KG1 (cell line): Measurements from ENCODE around the gene KATNAL1.

Experiments used
- DNase-seq: peaks from one replicate; lab custom pipeline; 2025; lab: John Stamatoyannopoulos, UW

KATNAL1 gene

DNA sequence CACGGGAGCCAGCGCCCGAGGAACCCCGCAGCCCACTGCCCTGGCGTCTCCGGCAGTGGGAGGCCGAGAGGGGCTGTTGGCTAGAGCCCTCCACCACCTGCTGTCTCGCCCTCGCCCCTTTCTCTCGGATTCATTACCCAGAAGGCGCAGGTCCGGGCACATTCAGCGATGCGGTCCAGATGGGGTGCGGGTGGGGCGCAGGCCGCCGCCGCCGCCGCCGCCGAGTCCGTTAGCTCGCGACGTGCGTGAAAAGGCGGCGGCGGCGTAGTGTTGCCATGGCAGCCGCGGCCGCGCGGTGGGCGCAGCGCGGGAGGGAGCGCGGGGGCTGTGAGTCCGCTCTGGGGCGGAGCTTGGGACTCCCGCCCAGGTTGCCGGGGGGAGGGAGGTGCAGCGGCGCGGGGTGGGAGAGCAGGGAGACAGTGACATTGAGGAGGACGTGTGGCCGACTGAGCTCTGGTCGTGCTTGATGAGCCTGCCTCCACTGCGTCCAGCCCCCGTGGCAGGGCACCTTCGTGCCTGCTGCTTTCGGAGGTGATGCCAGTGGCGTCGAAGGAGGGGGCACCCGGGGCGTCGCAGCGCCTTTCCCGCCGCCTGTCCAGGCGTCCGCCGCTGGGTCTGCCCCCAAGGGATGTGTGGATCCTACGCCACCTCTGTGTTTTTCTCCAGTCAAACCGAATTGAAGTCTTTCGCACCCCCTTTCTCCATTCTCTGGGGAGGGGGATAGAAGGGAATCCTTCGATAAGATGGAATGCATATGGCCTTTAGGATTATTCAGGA lies at the start of gene KATNAL1:
Gene KATNAL1, minus strand, starts transcription at position 358 of the 777 bp plus-strand sequence. CDS start 23,774 bp downstream, outside the sequence.
- peak; percentile 77 for DNase-seq

DNA sequence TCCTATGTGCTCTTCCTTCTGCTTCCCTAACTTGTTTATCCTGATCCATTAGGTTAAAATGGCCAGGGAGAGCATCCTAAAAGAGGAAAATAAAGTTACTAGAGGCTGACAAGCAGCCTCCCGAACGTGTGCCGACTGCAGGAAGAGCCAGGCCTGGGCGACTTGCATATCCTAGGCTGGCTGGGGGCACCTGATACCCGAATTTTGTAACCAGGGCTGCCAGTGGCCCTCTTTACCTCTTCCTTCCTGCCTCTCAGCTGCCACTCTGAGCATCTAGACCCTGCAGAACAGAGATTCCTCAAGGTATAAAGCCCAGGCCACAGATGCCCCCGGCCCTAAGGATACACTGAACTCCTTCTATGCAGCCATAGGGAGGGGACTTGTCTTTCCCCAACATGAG lies 48.5 kb upstream of the KATNAL1 start:
- no peak for DNase-seq

DNA sequence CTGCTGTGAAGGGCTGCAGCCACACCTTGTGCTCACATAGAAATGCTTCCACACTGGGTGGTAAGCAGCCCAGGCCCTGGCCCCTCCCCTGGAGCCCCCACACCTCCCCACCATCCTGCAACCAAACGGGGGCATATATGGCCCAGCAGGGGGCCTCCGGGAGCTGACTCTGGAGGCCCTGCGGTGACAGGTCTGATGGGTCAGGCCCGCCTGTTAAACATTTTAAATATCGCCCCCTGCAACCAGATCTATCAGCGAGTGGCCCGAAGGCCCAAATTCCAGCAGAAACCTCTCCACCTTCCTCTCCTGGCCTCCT lies 48.0 kb upstream of the KATNAL1 start:
- DNase-seq, result no peak

DNA sequence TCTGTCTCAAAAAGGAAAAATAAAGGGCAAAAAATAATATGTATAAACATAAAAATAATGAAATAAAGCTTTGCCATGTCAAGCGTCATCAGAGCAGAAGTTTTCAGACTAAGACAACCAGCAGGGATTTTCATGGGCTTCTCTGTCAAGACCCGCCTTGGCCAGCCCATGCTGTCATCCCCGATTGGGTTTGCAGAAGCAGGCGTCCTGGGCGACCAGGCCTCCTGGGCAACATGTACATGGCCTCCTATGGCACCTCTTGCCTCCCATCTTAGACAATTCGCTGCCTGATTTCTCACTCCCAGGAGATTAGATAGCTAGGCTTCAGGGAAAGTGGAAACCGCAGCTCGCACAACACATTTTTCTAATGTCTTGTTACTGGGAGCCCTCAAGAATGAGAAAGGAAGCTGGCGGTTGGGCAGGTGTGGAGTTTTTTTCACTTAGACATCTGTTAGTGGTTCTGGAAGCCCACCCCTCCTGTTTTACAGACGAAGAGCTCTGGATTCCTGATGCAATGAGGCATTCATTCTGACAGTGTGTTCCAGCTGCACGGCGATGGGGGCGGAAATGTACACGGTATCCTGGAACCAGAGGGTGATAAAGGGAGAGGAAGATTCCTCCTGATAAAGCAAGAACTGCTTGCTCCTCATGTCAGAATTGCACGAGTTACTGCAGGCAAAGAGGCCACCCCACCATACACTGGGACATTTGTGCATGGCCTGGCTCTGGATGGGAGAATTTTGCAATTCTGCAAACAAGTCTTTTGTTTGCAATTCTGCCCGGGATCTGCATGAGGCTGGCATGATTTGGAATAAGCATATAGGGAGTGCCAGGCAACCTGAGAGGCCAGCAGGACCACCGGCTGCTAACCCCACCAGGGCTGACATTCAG lies 47.4 kb upstream of the KATNAL1 start:
- DNase-seq, result no peak

DNA sequence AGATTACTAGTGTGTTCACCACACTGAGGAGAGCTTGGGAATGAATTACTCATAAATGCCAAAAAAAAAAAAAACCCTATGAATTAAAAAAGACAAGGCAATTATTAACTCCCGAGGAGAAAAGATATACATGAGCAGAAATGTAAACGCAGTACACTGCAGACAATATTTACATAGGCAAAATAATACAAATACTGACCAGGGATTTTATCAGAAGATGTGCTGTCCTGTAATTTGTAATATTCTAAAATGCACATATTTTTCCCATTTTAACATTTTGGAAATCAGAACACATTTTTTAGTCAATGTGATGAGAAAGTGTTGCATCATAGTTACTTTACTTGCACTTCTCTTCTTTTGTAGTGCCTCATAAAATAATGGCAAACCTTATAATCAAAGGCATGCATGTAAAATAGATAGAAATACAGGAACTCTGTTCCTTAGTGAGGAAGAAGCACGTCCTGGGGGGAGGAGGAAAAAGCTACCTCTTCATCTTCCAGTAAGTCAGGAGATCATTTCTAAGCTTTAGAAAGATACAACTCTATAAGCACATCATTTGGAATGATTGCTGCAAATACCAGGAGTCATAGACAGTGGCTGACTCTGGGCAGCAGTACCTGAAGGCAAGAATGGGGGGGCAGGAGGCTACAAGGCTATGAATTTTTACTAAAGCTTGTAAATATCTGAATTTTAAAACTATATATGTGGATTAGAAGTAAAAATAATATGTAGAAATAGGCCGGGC lies 46.3 kb upstream of the KATNAL1 start:
- DNase-seq, result no peak

DNA sequence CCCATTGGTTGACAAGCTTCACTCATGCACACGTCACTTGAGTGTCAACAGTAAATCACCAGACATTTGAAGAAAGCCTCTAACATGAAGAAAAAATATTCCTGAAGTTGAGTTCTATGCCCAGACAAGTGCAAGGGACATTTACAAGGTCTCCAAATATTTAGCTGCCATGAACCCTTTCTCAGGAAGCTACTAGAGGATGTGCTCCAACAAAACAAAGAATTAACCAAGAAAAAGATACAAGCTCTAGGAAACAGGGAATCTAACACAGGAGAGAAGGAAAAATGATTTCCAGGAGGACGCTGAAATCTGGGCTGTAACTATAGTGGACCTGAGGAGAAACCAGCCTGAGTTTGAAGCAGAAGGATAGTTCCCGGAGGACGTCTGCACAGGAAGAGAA lies 45.7 kb upstream of the KATNAL1 start:
- no peak for DNase-seq

DNA sequence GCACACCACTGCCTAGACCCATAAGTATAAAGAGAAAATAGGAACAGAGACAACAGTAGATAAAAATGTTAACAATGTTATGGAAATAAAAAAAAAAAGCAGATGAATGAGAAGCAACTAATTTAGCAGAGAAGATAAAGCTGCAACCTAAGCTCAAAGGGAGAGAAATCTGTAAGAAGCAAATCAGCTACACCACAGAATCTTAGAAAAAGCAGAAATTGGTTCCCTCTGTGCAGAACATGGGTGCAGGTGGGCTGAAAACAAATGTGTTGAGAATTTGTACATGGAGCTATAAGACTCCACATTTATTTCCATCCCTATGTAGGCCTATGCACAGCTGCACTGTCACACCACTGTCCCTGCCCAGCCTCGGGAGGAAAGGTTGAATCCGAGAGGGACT lies 44.8 kb upstream of the KATNAL1 start:
- no peak for DNase-seq

DNA sequence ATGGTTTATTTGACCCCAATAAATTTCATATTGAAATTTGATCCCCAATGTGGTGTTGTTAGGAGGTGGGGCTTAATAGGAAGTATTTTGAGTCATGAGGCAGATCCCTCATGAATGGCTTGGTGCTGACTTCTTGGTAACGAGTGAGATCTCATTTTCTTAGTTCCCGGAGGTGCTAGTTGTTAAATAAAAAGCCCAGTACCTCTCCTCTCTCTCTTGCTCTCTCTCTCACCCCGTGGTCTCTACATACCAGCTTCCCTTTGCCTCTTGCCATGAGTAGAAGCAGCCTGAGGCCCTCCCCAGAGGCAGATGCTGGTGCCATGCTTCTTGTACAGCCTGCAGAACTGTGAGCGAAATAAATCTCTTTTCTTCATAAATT lies 39.4 kb upstream of the KATNAL1 start:
- no peak for DNase-seq

DNA sequence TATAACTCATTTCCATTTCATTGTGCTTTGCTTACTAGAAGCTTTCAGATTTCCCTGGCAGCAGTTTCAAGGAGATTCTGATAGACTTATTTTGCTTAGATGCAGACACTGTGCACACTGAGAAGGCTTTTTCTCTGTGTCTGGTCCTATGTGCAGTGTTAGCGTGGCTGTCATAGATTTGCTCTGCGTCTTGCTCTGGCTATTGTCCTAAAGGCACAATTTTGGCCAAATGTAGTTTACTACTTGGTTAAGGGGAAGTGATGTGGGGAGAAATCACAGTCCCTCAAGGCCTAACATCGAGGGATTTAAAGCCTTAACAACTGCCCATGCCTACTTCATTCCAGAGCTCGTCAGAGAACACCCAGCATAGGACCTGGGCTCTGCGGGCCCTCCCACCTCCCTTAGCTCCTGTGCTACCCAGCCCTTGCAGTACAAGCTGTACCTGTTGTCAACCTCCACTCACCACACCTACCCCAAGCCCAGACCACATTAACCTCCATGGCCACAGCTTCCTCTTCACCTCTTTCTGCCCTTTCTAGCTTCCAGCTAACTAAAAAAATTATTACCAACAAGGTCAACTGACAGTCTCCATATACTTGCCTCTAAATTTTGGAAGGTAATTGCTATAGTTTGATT lies 38.9 kb upstream of the KATNAL1 start:
- peak; percentile 34 for DNase-seq

DNA sequence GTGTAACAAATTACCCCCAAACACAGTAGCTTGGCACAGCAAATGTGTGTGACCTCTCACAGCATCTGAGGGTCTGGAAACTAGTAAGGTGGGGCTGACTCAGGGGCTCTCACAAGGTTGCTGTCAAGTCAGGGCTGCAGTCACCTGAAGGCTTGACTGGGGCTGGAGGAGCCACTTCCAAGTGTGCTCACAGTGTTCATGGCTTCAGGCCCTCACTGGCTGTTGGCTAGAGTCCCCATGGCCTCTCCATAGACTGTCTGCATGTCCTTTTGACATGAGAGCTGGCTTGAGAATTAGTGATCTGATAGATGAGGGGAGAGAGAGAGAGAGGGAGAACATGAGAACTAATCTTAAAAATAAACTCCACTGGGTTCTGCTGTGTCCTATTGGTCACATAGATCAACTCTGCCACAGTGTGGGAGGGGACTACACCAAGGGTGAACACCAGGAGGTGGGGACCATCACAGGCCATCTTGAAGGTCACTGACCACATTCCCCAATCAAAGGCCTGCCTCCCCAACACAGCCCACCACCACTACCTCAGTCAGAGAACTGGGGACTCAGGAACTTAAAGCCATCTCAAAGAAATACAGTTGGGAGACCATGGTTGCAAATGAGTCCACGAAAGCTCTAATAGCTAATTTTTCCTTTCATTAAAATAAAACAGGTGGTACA lies 38.2 kb upstream of the KATNAL1 start:
- DNase-seq, result no peak

DNA sequence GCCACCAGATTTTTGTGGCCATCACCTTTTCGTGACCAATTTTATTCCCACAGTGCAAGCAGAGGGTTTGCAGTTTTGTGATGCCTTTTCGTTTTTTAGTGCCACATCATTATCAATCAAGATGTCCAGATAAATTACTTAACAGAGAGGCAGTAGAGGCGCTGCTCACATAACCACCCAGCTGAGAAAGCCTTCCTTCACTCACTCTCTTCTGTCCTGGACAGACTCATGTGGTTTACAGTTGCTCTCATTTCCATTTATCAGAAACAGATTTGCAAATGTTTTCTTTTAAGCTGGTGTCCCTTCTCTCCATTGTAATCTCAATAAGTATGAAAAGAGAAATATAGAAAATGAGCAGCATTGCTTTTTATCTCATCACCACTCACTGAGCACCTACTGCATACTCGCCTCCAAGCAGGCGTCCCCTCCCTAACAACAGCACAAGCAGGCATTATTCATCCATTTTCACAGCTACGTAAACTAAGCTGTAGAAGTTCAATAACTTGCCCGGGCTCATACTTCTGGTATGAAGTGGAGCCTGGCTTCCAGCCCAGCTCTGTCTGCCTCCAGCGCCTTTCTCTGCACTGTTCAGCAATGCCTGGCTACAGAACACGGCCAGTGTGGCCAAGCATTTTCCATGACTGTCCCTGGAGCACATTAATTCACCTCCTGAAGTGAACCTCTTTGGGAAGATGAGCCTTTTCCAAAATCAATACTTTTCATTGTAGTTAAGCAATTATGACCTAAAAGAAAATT lies 34.6 kb upstream of the KATNAL1 start:
- DNase-seq, result no peak

DNA sequence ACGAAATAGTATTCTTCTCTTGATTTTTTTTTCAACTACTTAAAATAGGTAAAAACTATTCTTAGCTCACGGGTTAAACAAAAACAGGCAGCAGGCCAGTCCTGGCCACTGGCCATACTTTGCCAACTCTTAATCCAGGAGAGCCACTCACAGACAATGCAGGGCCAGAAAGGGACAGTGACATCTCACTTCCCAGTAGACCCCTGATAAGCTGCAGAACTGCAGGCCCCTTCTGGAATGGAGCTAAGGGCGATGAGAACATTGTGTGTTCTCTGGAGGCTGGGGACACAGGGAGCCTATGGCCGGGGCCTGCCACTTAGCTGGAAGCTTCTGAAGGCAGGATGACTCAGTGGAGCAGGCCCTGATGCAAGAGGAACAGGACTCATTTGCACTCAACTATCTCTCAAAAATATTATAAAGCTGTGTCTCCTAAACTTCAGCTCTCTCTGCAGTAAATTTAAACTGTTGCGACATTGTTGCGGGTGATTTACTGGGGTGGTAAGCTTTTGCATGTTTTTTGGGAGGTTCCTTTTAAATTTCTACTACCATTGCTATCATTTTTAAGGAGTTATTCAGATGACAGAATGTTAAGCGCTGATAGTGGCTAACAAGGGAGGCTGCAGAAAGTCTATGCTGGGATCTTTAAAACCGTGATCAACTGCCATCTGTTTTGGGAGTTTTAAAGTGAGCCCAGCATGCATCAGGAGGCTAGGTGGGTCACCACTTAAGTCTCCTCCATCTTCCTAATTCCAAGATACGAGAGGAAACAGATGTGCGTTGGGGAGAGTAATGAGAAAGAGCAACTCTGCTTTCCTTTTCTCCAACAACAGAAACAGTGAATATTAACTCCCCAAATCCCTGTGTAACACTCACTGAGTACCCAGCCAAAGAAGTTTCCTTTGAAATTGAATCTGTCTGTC lies 33.2 kb upstream of the KATNAL1 start:
- DNase-seq, result no peak

DNA sequence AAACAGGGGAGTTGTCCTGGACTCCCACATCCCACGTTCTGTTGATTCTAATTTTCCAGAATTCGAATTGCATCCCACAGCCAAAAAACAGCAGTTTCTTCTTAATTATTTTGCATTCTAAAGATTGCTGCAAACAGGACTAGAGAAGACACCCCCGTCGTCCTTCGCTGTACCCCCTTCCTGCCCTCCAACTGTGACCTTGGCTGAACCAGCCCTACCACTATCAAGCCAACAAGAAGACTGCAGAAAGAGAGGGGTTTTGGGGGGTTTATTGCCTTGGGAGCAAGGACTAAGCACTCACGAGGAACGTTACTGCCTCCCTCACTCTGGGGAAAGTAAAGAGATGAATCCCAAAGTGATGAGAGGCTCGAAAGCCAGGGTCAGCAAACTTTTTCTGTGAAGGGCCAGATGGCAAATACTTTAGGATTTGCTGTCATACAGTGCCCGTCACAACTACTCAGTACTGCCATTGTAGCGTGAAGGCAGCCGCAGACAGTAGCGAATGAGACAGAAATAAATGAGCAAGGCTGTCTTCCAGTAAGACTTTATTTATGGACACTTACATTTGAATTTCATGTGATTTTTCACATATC lies 32.5 kb upstream of the KATNAL1 start:
- no peak for DNase-seq

DNA sequence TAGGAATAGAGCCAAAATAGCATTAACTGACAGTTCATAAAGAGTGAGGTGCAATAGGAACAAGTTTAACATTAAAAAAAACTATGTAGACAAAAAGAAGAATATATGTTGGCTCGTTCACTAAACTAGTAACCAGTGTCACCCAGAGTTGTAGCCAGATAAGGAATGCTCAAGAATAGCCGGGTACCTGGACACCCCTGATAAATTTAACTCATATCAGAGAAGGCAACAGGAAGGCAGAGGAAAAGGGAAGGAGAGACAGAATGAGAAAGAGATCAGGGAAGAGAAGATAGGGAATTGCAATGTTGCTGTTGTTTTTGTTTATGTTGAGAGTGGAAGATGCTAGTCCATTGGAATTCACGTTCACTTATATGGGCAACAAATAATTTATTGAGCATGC lies 31.6 kb upstream of the KATNAL1 start:
- no peak for DNase-seq

DNA sequence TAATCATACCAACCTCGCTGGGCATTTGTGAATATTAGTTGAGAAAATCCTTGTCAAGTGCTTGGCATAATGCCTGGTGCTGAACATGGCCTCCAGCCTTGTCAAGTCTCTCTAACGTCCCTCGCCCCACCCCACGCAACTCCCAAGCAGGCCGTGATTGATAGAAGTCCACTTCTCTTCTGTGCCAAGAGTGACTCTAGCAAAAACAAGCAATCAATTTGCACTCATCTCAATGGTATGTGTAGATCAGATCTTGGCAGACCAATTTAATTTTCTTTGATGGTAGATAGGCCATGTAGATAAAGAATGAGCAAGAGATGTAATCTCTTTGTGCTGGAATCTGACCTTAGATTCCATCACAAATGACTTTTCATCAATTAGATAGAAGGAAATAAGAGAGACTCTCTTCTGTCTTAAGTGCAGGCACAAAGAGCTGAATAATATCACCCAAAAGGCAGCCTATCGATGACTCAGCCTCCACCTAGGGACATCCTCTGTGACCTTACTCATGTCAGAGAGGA lies 31.0 kb upstream of the KATNAL1 start:
- DNase-seq, result no peak

DNA sequence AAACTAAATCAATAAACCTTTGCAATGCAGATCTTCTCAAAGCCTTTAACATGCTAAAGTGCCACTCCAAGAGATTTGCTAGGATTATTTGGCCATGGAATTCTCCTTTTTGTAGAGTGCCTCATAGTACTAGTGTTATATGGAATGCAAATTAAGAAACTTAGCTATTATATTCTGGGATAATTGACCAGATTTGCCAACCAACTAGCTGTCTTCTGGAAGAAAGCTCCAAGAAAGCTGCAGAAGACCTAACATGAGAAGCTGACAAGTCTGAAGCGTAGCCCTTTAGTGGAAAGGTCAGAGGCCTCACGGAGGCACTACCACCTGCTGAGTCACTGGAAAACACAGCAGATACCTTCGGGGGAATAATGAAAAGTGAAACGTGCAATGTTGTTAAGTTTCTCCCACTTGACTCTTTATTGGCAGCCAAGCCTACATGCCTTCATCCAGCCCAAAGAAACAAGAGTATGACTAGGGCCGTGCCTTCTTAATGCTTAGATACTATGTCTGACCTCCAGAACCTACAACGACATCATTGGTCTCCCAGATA lies 29.8 kb upstream of the KATNAL1 start:
- no peak for DNase-seq

DNA sequence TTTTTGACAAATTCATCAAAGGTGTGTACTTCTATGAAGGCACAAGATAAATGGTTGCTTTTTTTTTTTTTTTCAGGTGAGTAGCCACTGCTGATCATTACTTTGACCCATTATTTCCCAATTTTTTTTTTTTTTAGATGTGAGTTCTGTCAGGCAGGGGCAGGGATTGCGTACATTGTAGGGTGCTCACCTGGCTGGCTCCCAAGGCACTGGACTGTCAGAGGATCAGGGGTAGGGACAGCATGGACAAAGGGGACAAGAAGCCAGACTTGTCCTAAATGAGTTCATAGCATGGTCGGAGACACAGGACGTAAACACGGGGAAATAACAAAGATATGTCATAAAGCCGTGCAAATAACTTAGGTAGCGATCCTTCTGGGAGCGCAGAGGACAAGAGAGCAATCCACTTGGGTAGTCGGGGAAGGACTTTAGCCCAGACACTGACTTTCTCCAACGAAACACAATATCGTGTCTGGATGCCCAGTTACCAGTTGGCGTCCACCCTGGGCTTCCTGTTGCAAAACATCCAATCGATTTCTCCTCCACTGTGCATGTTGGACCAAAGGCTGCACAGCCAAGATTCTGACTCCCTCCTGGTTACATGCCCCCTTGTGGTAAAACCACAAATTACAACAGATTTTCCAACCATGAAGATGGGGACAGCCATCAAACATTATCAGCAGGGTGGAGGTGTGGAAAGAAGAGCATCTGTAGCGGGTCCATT lies 27.5 kb upstream of the KATNAL1 start:
- no peak for DNase-seq

DNA sequence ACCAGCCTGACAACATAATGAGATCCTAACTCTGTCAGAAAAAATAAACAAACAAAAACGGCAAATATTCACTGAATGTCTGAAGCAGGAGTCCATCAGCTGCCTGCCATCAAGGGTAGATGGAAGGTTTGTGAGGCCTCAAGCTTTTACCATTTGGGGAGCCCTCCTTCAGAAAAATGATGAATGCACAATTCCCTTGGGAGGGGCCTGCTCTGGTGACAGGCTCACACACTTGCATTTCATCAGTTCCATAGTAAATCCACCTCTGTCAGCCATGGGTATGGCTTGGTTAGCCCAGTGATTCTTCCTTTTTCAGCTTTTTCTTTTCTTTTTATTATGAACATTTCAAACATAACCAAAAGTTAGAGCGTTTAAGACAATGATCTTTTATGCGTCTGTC lies 26.3 kb upstream of the KATNAL1 start:
- no peak for DNase-seq
